RKO (cell line): ENCODE measurements around the gene SAFB2.

ENCODE experiments used
- DNase-seq: peaks from one replicate; pipeline ENCODE4 v3.0.0-alpha.2; 2016; ENCODE audit warnings: low spot score

The SAFB2 gene

DNA sequence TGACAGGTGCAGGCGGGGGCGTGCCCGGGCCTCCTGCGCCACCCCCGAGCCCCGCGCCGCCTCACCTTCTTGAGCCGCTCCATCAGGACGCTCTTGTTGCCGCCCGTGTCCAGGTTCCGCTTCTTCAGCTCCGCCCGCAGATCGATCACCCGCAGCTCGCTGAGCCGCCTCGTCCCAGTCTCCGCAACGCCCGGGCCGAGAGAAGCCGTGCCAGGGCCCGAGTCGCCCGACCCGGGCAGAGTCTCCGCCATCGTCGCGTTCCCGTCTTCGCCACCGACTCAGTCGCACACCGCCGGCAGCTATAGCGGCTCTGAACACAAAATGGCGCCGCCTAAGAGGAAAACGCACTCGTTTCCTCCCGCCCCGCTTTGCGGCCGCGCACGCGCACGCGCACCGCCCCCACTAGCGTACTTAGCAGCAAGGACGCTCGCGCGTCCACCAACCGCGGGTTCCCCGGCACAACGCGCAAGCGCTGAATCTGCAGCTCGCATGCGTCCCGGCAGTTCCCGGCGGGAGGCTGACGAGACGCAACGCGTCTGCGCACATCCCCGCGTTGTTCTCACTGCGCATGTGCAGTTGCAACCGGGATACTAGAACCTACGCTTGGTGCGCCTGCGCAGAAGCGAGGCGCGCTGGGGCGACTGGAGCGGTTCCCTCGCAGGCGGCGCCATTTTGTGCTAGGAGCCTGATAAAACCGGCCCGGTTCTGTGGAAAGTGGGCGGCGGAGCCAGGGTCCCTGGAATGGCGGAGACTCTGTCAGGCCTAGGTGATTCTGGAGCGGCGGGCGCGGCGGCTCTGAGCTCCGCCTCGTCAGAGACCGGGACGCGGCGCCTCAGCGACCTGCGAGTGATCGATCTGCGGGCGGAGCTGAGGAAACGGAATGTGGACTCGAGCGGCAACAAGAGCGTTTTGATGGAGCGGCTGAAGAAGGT lies at the start of gene SAFB2, which contains the start of gene SAFB:
Gene SAFB2, minus strand, starts transcription at position 312 of the 932 bp plus-strand sequence. Its CDS starts 61 bp downstream, at position 251.
Gene SAFB, plus strand, starts transcription at position 619 of the 932 bp plus-strand sequence. Its CDS starts 123 bp downstream, at position 742.
- DNase-seq: peak; percentile 99

DNA sequence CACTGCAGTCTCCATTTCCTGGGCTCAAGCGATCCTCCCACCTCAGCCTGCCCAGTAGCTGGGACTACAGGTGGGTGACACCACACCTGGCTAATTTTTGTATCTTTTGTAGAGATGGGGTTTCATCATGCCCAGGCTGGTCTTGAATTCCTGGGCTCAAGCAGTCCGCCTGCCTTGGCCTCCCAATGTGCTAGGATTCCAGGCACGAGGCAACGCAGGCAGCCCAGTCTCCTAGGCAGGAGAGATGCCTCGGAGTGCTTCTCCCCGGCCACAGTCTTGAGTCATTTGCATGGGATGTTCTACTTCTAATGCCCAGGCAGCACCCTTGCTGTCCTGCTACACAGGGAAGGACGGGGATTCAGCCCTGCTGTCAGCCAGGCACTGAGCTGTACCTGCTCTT lies 49.0 kb upstream of the SAFB2 start:
- DNase-seq: no peak

DNA sequence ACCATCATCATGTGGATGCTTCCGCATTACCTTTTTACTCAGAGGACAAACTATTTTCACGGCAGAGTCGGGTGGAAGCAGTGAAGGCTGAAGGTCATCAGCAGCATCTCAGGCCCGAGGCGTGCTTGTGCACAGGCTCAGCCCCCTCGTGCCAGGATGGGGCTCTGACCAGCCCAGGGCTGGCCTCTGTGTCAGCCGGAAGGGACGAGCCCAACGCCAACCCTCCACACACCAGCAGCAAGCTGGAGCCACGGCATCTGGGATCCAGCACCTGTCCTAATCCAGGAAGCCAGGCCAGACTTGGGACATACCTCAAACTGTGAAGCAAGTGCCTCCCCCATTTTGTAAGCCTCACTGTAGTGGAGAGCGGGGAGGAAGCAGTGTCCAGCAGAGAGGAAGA lies 46.6 kb upstream of the SAFB2 start:
- no peak for DNase-seq

DNA sequence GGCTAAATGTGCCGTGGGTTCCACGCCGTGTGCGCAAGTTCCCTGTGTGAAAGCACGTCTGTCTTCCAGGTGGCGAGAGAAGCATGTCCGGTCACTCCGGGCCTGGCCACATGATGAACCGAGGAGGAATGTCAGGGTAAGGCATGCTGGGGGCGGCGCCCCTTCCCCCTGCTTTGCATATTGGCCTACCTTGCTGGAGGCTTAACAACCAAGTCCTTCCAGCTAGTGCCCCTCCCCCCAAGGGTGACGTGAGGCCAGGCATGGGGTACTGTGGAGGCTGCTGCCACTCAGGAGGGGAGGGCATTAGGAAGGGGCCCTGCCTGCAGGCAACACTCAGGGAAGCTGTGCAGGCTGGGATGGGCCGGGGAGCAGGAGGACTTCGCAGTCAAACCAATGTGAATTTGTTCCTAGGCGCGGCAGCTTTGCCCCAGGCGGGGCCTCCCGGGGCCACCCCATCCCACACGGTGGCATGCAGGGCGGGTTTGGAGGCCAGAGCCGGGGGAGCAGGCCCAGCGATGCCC lies 45.2 kb upstream of the SAFB2 start:
- no peak for DNase-seq

DNA sequence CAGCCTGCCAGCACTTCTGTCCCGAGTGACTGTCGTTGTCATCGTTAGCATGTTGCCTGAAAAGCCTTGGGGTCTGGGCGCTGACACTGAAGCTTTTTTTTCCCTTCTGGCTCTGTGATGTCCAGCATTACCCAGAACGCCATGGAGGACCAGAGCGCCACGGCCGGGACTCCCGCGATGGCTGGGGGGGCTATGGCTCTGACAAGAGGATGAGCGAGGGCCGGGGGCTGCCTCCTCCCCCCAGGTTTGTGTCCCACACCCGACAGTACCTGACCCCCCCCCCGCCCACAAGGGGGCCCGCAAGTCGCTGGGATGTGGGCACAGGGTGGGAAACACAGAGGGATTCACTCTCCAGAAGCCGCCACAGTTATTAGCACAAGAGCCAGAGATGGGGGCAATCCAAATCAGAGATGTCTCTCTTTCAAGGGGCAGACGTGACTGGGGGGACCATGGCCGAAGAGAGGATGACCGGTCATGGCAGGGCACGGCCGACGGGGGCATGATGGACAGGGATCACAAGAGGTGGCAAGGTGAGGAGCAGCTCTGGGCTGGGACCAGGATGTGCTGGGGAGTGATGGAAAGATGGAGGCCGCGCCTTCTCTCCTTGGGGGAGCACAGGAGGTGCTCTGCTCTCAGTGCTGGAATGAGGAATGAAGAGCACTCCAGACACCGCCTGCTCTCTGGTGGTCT lies 44.5 kb upstream of the SAFB2 start:
- DNase-seq: no peak

DNA sequence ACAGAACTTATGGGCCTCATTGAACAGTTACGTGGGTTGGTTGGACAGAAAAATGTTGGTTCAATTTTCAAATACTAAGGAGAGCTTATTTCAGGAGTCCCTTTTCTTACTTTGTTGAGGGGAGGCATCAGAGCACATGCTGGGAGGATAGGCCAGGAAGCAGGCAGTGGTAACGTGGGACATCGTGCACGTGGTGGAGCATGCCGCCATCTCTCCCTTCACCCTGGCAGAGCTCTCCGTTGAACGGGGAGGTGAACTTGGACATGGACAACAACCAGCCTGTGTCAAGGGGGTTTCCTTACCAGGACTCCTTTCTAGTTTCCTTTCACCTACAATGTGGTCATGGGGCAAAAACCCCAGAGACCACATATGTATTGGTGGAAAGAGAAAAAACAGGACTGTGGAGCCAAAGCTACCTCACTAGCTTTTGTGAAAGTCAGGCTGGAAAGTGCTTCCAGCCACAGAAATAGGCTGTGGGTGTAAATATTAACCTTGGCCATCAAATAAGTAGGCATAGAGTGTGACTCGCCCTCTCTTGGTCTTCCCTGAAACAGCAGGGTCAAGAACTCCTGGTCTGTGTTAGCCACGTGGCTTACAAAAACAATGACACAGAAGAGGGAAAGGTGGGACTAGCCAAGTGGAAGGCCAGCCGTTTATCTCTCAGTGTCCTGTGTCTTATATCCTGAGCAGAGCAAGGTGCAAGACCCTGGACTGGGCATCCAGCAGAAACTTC lies 43.4 kb upstream of the SAFB2 start:
- peak; percentile 60 for DNase-seq

DNA sequence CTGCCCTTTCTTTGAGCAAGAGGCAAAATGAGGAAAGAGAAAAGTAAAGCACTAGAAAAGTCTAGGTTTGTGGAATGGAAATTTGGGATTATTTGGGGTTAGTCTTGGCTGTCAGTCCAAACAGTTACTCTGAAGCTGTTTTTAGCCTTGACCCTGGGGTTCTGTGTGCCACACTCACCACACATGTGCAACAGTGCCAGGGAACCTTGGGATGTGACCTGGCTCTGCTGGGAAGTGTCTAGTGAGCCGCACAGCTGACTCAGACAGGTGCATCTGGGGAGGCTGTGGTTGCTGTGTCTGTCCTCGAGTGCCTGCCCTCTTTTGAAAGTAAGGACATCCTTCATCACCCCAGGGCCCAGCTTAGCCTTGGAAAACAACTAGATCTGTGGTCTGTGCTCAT lies 41.9 kb upstream of the SAFB2 start:
- no peak for DNase-seq

DNA sequence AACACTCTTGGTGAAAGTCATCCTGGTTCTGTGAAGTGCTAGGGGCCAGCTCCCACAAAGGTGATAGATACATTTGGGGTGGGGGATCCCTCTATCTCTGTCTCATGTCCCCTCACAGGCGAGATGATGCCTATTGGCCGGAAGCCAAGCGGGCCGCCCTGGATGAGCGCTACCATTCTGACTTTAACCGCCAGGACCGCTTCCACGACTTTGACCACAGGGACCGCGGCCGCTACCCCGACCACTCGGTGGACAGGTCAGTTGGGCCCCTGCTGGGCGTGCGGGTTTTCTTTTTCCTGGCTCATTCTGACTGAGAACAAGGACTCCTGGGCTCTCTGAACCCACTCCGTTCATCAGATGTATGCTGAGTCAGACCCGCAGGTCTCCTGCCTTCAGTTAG lies 41.3 kb upstream of the SAFB2 start:
- no peak for DNase-seq

DNA sequence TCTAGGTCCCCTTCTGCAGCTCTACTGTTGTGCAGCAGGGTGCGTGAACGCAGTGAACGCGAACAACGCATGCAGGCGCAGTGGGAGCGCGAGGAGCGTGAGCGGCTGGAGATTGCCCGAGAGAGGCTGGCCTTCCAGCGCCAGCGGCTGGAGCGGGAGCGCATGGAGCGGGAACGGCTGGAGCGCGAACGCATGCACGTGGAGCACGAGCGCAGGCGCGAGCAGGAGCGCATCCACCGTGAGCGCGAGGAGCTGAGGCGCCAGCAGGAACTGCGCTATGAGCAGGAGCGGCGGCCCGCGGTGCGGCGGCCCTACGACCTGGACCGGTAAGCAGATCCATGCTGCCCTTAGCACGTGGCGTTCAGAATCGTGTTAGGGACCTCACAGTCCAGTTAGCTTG lies 38.9 kb upstream of the SAFB2 start:
- no peak for DNase-seq

DNA sequence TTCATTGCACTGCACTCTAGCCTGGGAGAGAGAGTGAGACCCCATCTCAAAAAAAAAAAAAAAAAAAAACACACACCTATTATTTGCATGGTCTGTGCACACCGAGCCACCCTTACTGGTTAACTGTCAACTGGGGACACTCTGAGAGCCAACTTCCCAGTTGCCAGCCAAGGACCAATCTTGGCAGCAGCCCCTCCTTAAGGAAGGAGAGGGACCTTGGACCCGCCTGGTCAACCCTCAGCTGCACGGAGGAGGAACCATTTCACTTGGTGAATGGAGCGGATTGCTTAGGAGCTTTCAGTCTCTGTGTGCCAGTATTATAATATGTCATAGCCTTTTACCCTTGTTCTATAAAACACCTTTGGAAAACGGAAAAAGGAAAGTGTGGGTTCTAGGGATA lies 32.8 kb upstream of the SAFB2 start:
- DNase-seq: no peak

DNA sequence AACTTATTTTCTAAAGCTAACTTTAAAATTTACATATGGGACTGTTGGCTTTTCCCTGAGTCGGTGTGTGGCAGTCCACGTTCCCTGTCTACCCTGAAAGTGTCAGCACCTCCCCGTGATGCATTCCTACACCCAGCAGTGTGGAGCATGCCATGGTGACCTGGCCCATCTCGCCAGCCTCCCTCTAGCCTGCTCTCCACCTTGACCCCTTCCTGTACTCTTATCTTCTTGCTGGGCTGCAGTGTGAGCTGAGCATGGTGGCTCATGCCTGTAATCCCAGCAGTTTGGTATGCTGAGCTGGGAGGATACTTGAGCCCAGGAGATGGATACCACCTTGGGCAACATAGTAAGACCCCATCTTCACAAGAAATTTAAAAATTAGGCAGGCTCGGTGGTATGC lies 32.4 kb upstream of the SAFB2 start:
- DNase-seq: no peak

DNA sequence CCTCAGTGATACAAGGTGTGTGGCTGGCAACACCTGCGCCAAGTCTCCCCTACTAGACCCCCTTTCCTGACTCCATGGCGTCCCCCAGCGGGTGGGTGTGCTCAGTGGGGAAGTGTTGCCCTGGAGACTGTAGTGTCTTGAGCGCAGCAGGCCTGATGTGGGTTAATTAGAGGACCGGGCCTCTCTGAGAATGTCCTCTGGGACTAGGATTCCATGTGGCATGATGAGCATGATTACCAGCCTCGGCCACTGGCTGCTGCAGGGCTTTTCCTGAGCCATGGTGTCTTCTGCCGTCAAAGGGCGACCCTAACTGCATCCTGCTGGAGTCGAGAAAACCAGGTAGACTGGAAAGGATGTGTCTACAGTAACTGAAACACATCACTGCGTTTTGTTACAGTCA lies 29.7 kb upstream of the SAFB2 start:
- DNase-seq: no peak

DNA sequence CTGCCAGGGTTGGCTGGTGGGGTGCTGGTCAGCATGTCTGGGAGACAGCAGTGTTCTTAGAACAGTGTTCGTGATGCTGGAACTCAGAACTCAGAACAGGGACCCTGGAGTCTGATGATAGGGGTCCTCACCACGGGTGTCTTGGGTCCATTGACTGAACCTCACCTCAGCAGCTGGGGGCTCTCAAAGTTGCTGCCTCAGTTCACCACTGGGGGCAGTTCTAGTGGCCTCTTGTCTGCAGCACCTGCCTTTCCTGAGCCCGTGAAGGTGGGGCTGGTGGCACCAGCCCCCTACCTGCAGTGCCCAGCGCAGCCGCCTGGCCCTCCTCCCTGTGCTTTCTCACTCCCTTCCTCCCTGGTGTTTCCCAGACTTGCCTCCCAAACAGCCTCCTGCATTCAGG lies 28.8 kb upstream of the SAFB2 start:
- DNase-seq: no peak

DNA sequence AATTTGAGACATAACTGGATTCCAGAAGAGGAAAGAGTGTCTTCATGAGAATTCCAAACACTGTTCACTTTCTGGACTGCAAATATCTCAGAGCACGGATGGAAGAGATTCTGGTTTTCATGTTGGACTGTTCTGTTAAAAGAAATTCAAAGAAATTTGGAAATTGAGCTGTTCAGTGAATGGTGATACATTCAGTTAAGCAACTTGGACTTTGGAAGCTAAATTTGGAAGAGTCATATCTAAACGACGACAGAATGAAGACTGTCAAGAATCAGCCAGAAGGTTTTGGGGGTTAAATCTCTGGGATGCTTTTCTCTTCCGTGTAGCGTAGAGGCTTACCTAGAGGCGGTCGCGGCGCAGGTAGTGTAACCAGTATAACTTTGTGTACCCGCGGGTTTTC lies 25.9 kb upstream of the SAFB2 start:
- DNase-seq: no peak

DNA sequence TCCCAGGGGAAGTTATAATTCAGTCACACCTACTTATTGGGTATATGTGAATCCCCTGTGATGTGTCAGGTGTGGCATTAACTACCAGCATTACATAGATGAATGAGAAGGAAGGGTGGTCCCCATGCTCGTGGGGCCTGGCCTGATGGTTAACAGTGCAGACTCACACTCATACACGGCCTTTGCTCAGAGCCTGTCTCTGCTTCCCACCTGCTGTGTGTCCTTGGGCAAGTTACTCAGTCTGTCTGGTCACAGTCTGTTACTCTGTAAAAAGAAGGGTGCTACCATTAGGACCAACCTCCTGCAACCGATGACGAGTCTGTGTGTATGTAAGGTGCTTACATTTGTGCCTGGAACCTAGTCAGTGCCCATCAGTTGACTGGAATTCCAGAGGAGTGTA lies 24.1 kb upstream of the SAFB2 start:
- no peak for DNase-seq

DNA sequence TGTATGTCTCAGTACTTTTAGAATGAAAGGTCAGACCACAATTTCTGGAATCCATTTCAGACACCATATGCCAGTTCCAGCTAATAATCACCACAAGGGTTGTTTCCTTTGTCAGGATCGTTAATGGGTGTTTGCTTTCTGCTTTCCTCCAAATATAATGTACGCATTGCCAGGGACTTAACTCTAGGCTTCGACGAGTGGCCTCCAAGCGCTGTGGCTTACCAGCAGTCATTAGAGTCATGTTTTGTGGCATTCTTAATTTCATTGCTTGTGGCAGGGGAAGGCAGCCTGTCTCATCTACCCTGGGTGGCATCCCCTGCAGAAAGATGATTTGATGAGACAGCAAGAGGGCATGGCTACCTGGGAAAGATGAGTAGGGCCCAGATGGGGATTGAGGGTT lies 22.8 kb upstream of the SAFB2 start:
- no peak for DNase-seq

DNA sequence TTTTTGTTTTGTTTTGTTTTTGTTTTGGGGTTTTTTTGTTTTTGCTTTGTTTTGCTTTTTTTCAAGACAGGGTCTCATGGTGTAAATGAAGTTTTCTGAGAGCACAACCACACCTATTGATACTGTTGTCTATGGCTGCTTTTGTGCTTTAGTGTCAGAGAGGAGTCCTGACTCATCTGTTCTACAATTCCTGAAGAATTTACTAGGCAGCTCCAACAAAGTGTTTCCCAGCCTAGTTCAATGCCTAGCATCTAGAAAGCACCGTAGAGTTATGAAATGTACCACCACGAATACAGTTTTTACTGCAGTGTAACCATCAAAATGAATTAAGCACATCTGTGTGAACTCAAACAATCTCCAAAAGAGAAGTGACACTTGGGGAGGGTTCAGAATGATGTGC lies 21.5 kb upstream of the SAFB2 start:
- DNase-seq: no peak

DNA sequence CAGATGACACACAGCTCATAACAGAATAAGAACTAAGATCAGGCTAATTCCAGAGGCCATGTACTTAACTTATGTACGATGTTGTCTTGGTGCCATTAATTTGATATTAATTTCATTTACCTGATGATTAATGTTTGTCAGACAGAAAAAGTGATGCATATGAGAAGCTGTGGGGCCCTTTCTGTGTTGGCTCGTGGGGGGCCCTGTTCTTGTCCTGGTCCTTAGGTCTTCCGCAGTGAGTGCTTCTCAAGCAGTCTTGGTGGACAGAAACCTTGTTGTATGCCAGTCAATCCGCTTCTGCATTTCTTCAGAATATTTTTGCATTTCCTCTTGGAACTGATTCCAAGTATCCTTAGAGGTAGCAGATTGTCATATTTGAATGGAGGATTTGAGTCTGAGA lies 20.5 kb upstream of the SAFB2 start:
- no peak for DNase-seq

DNA sequence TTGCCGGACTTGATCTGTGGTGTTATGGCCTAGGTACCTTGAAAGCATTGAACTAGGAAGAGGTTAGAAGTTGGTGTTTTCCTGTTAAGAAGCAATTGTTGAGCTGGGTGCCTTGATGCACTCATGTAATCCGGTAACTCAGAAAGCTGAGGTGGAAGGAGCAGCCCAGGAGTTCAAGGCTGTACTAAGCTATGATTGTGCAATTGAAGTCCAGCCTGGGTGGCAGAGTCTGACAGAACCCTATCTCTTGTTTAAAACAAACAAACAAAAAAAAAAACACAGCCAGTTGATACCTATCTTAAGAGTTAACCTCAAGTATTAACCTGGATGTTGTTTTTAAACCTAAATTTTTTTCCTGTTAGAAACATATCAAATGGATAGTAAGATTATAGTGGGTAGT lies 19.6 kb upstream of the SAFB2 start:
- no peak for DNase-seq

DNA sequence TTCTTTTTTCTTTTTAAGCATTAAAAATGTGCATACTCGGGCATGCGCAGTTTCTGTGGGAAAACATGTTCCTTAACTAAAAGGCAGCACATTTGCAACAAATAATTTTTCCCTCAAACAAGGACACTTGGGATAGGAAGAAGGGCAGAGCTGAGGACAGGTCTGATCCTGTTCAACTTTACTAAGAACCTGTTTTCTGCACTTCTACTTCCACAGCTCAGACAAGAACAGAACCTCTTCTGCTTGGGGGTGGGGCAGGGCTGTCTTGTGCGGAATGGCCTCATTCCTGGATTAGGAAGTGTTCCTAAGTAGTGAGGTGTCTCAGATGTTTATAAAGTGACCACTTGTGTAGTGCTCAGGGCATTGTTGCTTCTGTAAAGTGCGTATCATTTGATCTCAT lies 18.6 kb upstream of the SAFB2 start:
- DNase-seq: no peak

DNA sequence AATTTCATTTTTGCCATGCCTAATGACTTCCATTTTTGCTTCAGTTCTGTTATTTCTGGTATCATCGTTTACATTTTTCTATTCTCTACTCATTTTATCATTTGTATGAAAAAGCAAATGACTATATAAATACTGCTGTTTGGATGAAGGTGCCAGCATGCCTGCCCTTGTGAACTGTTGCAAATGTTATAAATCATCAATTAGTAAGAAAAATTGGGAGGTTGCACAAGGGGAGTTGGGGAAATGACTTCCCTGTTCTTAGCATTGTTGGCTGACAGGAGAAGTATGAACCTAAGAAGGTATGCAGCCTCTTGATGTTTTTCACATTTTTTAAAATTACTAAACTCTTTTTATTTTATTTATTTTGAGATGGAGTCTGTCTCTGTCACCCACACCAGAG lies 15.4 kb upstream of the SAFB2 start:
- DNase-seq: no peak

DNA sequence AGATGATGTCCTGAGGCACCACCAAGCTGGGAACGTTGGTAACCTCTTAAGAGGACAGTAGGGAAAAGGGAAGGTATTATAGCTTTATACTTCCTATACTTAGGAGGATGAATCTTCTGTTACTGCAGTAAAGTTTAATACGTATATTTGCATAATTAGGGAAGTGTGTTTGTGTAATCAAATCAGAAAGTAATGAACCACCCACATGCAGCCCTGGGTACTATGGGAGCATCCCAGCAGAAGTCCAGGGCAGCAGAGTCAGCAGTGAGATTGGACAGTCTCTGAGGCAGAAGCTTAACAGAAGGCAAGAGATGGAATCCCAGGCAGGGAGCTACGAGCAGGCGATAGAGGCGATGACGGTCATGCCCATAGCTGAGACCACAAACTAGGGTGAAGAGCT lies 12.9 kb upstream of the SAFB2 start:
- DNase-seq: no peak

DNA sequence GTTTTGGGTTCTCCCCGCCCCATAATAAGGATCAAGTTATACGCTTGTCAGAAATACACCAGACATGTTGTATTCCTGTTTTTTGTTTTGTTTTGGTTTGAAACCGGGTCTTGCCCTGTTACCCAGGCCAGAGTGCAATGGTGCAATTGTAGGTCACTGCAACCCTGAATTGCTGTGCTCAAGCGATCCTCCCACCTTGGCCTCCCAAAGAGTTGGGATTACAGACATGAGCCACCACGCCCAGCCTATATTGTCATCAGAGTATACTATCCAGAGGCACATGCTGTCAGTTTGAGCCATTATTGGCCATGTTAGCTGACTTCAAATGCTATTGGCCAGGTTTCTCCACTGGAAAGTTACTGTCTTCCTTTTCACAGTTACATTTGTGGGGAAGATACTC lies 10.1 kb upstream of the SAFB2 start:
- DNase-seq: no peak
